ENCODE data around the gene MYOCD. TPM values are rescaled to one million over a fixed set of nuclear protein-coding genes. Genes with fewer than 3 reads are reported as not detected.

Gene MYOCD
- total RNA-seq, 4 donors from 2014 or later, result 0.63 to 12.2 (median 7.1) TPM

- H3K4me3 ChIP-seq, result no peak overlapping the region
- no peaks in the 10 kb centered on the region for H3K4me1 ChIP-seq
- no peak for DNase-seq (ENCODE audit: low spot score in 2 of 2)
- H3K27ac ChIP-seq, result no peak overlapping the region
- WGBS, 2 donors, result 69 to 75% methylated on average over 6 of the region's 6 CpGs
- no peak for TF ChIP-seq EP300 (IDR thresholded peaks at IDR 0.05)
- TF ChIP-seq, protein P1, sequence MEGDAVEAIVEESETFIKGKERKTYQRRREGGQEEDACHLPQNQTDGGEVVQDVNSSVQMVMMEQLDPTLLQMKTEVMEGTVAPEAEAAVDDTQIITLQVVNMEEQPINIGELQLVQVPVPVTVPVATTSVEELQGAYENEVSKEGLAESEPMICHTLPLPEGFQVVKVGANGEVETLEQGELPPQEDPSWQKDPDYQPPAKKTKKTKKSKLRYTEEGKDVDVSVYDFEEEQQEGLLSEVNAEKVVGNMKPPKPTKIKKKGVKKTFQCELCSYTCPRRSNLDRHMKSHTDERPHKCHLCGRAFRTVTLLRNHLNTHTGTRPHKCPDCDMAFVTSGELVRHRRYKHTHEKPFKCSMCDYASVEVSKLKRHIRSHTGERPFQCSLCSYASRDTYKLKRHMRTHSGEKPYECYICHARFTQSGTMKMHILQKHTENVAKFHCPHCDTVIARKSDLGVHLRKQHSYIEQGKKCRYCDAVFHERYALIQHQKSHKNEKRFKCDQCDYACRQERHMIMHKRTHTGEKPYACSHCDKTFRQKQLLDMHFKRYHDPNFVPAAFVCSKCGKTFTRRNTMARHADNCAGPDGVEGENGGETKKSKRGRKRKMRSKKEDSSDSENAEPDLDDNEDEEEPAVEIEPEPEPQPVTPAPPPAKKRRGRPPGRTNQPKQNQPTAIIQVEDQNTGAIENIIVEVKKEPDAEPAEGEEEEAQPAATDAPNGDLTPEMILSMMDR (IDR thresholded peaks at IDR 0.05), result no peak
- no peak for TF ChIP-seq POLR2A (IDR thresholded peaks at IDR 0.05)
- H3K36me3 ChIP-seq, result no peaks in the 10 kb centered on the region
- no peaks in the 10 kb centered on the region for H3K9me3 ChIP-seq
- no peaks in the 10 kb centered on the region for H3K27me3 ChIP-seq
Observed at GRCh38 chr17:12765548-12765947, 99.9 kb downstream of the MYOCD start.

GRCh38 chr17:12768255-12768654 is 102.6 kb downstream of the MYOCD start:
- TF ChIP-seq EP300 (IDR thresholded peaks at IDR 0.05), result no peak
- TF ChIP-seq, protein P1 (IDR thresholded peaks at IDR 0.05), result no peak
- TF ChIP-seq POLR2A (IDR thresholded peaks at IDR 0.05), result no peak
- WGBS, 2 donors, result 49 to 53% methylated on average over 4 of the region's 4 CpGs
- no peak for DNase-seq (ENCODE audit: low spot score in 2 of 2)
- H3K4me3 ChIP-seq, result no peak overlapping the region
- no peaks in the 10 kb centered on the region for H3K36me3 ChIP-seq
- H3K9me3 ChIP-seq, result no peaks in the 10 kb centered on the region
- H3K4me1 ChIP-seq, result no peaks in the 10 kb centered on the region
- no peaks in the 10 kb centered on the region for H3K27me3 ChIP-seq
- no peak overlapping the region for H3K27ac ChIP-seq

- DNase-seq (ENCODE audit: low spot score in 2 of 2), result no peak
- TF ChIP-seq POLR2A (IDR thresholded peaks at IDR 0.05), result no peak
- TF ChIP-seq, protein P1 (IDR thresholded peaks at IDR 0.05), result no peak
- no peak for TF ChIP-seq EP300 (IDR thresholded peaks at IDR 0.05)
- H3K27me3 ChIP-seq, result no peaks in the 10 kb centered on the region
- no peak overlapping the region for H3K4me3 ChIP-seq
- no peaks in the 10 kb centered on the region for H3K36me3 ChIP-seq
- H3K4me1 ChIP-seq, result no peaks in the 10 kb centered on the region
- WGBS, 2 donors, result 94 to 95% methylated on average over 6 of the region's 6 CpGs
- H3K9me3 ChIP-seq, result no peaks in the 10 kb centered on the region
- no peak overlapping the region for H3K27ac ChIP-seq
Observed at GRCh38 chr17:12769981-12770380, 104.3 kb downstream of the MYOCD start.

DNA sequence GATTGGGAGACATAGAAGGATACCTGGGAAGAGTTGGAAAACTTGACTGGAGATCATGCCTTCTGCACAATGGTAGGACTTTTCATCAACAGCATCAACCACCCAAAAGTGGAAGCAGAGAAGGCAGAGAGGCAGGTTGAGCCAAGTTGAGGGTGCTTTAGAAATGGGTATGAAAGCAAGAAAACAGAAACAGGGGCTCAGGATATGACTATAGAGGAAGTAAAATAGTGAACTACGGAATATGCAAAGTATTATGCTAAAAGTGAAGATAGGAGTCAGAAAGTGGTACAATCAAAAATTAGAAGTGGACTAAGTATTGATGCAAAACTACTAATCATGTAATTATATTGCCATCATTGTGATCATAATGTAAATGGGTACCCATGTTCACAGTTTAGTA is 107.5 kb downstream of the MYOCD start:
- TF ChIP-seq POLR2A (IDR thresholded peaks at IDR 0.05) (no peak), EP300 (IDR thresholded peaks at IDR 0.05) (no peak)
- TF ChIP-seq, protein P1 (IDR thresholded peaks at IDR 0.05), result no peak
- H3K9me3 ChIP-seq, result no peaks in the 10 kb centered on the region
- 63 to 75% methylated on average over 1 of the region's 1 CpG for WGBS, 2 donors
- no peaks in the 10 kb centered on the region for H3K4me1 ChIP-seq
- H3K27ac ChIP-seq, result no peak overlapping the region
- H3K36me3 ChIP-seq, result no peaks in the 10 kb centered on the region
- no peaks in the 10 kb centered on the region for H3K27me3 ChIP-seq
- DNase-seq (ENCODE audit: low spot score in 2 of 2), result no peak
- no peak overlapping the region for H3K4me3 ChIP-seq

DNA sequence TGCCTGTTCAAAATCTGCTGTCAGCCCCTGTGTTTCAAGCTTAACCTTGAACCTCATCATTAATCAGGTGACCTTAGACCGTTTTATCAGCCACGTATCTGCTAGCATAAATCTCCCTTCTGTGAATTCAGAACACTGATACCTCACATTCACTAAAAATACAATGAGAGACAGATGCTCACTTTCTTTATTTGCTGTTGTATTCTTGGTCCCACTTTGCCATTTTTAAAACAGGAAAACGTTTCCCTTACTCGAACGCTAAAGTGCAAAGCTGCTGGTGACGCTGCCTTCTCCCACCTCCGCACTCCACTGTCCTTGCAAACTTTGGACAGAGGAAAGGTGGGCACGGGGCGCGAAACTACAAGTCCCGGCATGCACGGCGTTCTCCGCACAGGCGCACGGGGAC is 123.4 kb downstream of the MYOCD start:
- Histone ChIP-seq H3K27me3 (peaks cover 0 to 11% of the 10 kb centered on the region in 2 donors), H3K4me1 (peaks cover 0 to 15% (median 0%) of the 10 kb centered on the region in 4 donors), H3K4me3 (peak overlapping the region in 3 of 4 donors; percentile 29 to 67 (median 55)), H3K9me3 (no peaks in the 10 kb centered on the region), H3K36me3 (no peaks in the 10 kb centered on the region), H3K27ac (peak overlapping the region in 1 of 4 donors; percentile 38)
- 1% methylated on average over 16 of the region's 16 CpGs for WGBS, 2 donors
- peak; percentile 14 to 15 for DNase-seq (ENCODE audit: low spot score in 2 of 2)
- TF ChIP-seq POLR2A (IDR thresholded peaks at IDR 0.05) (no peak), EP300 (IDR thresholded peaks at IDR 0.05) (no peak)
- TF ChIP-seq, protein P1 (IDR thresholded peaks at IDR 0.05), result no peak

Data from tibial nerve (tissue), 4 donors.